OCI-LY1 (cell line): ENCODE measurements around the gene DLGAP4.

Source experiments
- CTCF ChIP-seq: fragments of 200-600 bp; sonication (generic), shearing (Covaris generic); IDR thresholded peaks from 2 replicates; pipeline ENCODE4 v1.5.1; 2017; ENCODE audit warnings: mild to moderate bottlenecking, antibody characterized with exemption, low read length, moderate library complexity, mixed read lengths
- EZH2 ChIP-seq: fragments of 200-600 bp; sonication (generic), shearing (Covaris generic); IDR thresholded peaks from 2 replicates; pipeline ENCODE4 v1.8.0; 2017; ENCODE audit warnings: borderline replicate concordance, mixed run types, mild to moderate bottlenecking, antibody characterized with exemption, low read length, moderate library complexity, mixed read lengths

- TF ChIP-seq EZH2 = no peak
- TF ChIP-seq CTCF = no peak
Measured at GRCh38 chr20:36404435-36404978, 98.4 kb downstream of the DLGAP4 start.
